H1 (cell line): ENCODE data around the gene RIMBP2. TPM values are rescaled to one million over a fixed set of nuclear protein-coding genes. Genes with fewer than 3 reads are reported as not detected.
A peak's percentile ranks its signal among the peaks of the same experiment; 100 is the strongest.

Experiments
- CTCF ChIA-PET: fragments of 300-600 bp; sonication (Branson Sonifier 250); formaldehyde crosslinking; loops from one replicate; lab custom pipeline; 2021; ENCODE audit not compliant: partially characterized antibody; lab: Charles Lee
- POLR2A ChIA-PET: fragments of 300-600 bp; sonication (Branson Sonifier 250); formaldehyde crosslinking; loops from one replicate; lab custom pipeline; 2021; ENCODE audit warnings: inconsistent platforms; ENCODE audit not compliant: partially characterized antibody; lab: Charles Lee
- DNase-seq, 2 experiments: peaks; one replicate each; pipeline versions ENCODE4 v3.0.0 to v3.0.0-alpha.2; 2010 to 2022; ENCODE audit warnings: low spot score in 2 of 2, low read depth in 1 of 2, mixed read lengths in 1 of 2
- FAIRE-seq: peaks from 2 replicates; lab custom pipeline; 2011; peaks lifted over from hg19 to GRCh38; lab: Jason Lieb, UNC
- H2AFZ ChIP-seq: 2 replicates; pipeline ENCODE4 v1.8.1; 2012; ENCODE audit warnings: low read length, inconsistent platforms
- H2AK5ac ChIP-seq: 2 replicates; pipeline ENCODE4 v1.6.1; 2013; ENCODE audit warnings: low read depth, low read length
- H2BK120ac ChIP-seq: replicated peaks from 2 replicates; pipeline ENCODE3; 2013; ENCODE audit warnings: low read depth, low read length, inconsistent platforms
- H2BK12ac ChIP-seq: 2 replicates; pipeline ENCODE4 v1.6.1; 2013; ENCODE audit warnings: low read depth, low read length
- H2BK15ac ChIP-seq: 2 replicates; pipeline ENCODE4 v1.6.1; 2013; ENCODE audit warnings: low read length
- H2BK20ac ChIP-seq: 2 replicates; pipeline ENCODE4 v1.6.1; 2013; ENCODE audit warnings: low read length
- H2BK5ac ChIP-seq: 2 replicates; pipeline ENCODE4 v1.6.1; 2013; ENCODE audit warnings: low read depth, low read length
- H3K14ac ChIP-seq: 2 replicates; pipeline ENCODE4 v1.6.1; 2013; ENCODE audit warnings: inconsistent platforms; ENCODE audit not compliant: insufficient read length
- H3K18ac ChIP-seq: 2 replicates; pipeline ENCODE4 v1.6.1; 2013; ENCODE audit warnings: low read length; ENCODE audit errors: extremely low read depth
- H3K23ac ChIP-seq: 2 replicates; pipeline ENCODE4 v1.6.1; 2013; ENCODE audit warnings: inconsistent platforms; ENCODE audit not compliant: insufficient read length
- H3K23me2 ChIP-seq: 2 replicates; pipeline ENCODE4 v1.6.1; 2013; ENCODE audit warnings: low read depth, low read length
- H3K27ac ChIP-seq: 2 replicates; pipeline ENCODE4 v1.6.1; 2011; ENCODE audit warnings: low read depth, low read length, inconsistent platforms
- H3K27me3 ChIP-seq, 4 experiments: replicated peaks in 1 of 4; 1 replicate in 1 of 4; 2 replicates in 3 of 4; pipeline versions ENCODE4 v1.6.1 to v1.8.1; 2011 to 2013; ENCODE audit warnings: low read length in 3 of 4, mild to moderate bottlenecking in 3 of 4, inconsistent platforms in 2 of 4, mixed read lengths in 2 of 4, moderate library complexity in 1 of 4; ENCODE audit not compliant: control insufficient read depth in 3 of 4, insufficient read depth in 3 of 4; ENCODE audit errors: extremely low read depth in 1 of 4
- H3K36me3 ChIP-seq, 4 experiments: 2 replicates each; pipeline versions ENCODE4 v1.6.1 to v1.8.1; 2011 to 2013; ENCODE audit warnings: mild to moderate bottlenecking in 4 of 4, low read length in 3 of 4, moderate library complexity in 2 of 4, control low read depth in 1 of 4, inconsistent platforms in 1 of 4; ENCODE audit not compliant: insufficient read depth in 4 of 4, control insufficient read depth in 2 of 4
- H3K4ac ChIP-seq: replicated peaks from 2 replicates; pipeline ENCODE3; 2013; ENCODE audit warnings: low read length, low read depth, mixed read lengths, inconsistent platforms; ENCODE audit not compliant: insufficient read length
- H3K4me1 ChIP-seq, 4 experiments: replicated peaks in 1 of 4; 1 replicate in 1 of 4; 2 replicates in 3 of 4; pipeline versions ENCODE4 v1.6.1 to v1.8.1; 2011 to 2013; ENCODE audit warnings: low read length in 3 of 4, inconsistent platforms in 2 of 4, mixed read lengths in 1 of 4; ENCODE audit not compliant: insufficient read depth in 4 of 4, control insufficient read depth in 3 of 4
- H3K4me2 ChIP-seq, 2 experiments: 2 replicates each; pipeline versions ENCODE4 v1.6.1 to v1.8.1; 2011 to 2013; ENCODE audit warnings: low read depth in 2 of 2, low read length in 2 of 2, control low read depth in 1 of 2, inconsistent platforms in 1 of 2, mild to moderate bottlenecking in 1 of 2; ENCODE audit not compliant: insufficient read depth in 1 of 2
- H3K4me3 ChIP-seq, 4 experiments: fragments of 200-600, 300-600 bp in 1 of 4; sonication (generic), shearing (Covaris generic), sonication (Bioruptor Twin) in 1 of 4; 2 replicates each; pipeline versions ENCODE4 v1.5.1 to v1.8.1; 2011 to 2016; ENCODE audit warnings: low read length in 4 of 4, low read depth in 3 of 4, control low read depth in 2 of 4, inconsistent platforms in 2 of 4, mild to moderate bottlenecking in 2 of 4, mixed read lengths in 1 of 4, moderate library complexity in 1 of 4; ENCODE audit not compliant: insufficient read depth in 2 of 4; ENCODE audit errors: extremely low read depth in 1 of 4
- H3K56ac ChIP-seq: replicated peaks from 2 replicates; pipeline ENCODE3; 2013; ENCODE audit warnings: low read depth, mild to moderate bottlenecking, mixed read lengths, low read length, inconsistent platforms; ENCODE audit not compliant: insufficient read length
- H3K79me1 ChIP-seq: 2 replicates; pipeline ENCODE4 v1.6.1; 2013; ENCODE audit warnings: low read depth, low read length, control low read depth
- H3K79me2 ChIP-seq, 2 experiments: 2 replicates each; pipeline versions ENCODE4 v1.6.1 to v1.8.1; 2012 to 2013; ENCODE audit warnings: low read length in 2 of 2, mild to moderate bottlenecking in 2 of 2, inconsistent platforms in 1 of 2; ENCODE audit not compliant: insufficient read depth in 2 of 2, control insufficient read depth in 1 of 2
- H3K9ac ChIP-seq, 4 experiments: replicated peaks in 1 of 4; 1 replicate in 1 of 4; 2 replicates in 3 of 4; pipeline versions ENCODE4 v1.6.1 to v1.8.1; 2011 to 2013; ENCODE audit warnings: low read depth in 3 of 4, low read length in 3 of 4, control low read depth in 2 of 4, mild to moderate bottlenecking in 2 of 4, moderate library complexity in 2 of 4, inconsistent platforms in 1 of 4; ENCODE audit errors: extremely low read depth in 1 of 4
- H3K9me3 ChIP-seq, 2 experiments: 2 replicates each; pipeline versions ENCODE4 v1.6.1 to v1.8.1; 2012 to 2013; ENCODE audit warnings: mild to moderate bottlenecking in 2 of 2, moderate library complexity in 2 of 2, control low read depth in 1 of 2, inconsistent platforms in 1 of 2, low read depth in 1 of 2, low read length in 1 of 2, mixed read lengths in 1 of 2; ENCODE audit not compliant: insufficient read depth in 2 of 2
- H4K20me1 ChIP-seq, 2 experiments: replicated peaks in 1 of 2; 2 replicates each; pipeline versions ENCODE3 to v1.8.1; 2011 to 2013; ENCODE audit warnings: inconsistent platforms in 2 of 2, low read length in 2 of 2, mild to moderate bottlenecking in 1 of 2; ENCODE audit not compliant: insufficient read depth in 2 of 2, control insufficient read depth in 1 of 2
- H4K5ac ChIP-seq: 2 replicates; pipeline ENCODE4 v1.6.1; 2013; ENCODE audit warnings: low read length, low read depth, mixed read lengths, inconsistent platforms; ENCODE audit not compliant: insufficient read length
- H4K8ac ChIP-seq: 2 replicates; pipeline ENCODE4 v1.8.0; 2013; ENCODE audit warnings: mild to moderate bottlenecking, moderate library complexity, low read length, inconsistent platforms; ENCODE audit not compliant: insufficient read depth; ENCODE audit errors: extremely low read depth
- H4K91ac ChIP-seq: replicated peaks from 2 replicates; pipeline ENCODE3; 2013; ENCODE audit warnings: low read length, mixed read lengths, inconsistent platforms; ENCODE audit not compliant: insufficient read length
- ATF2 ChIP-seq: IDR thresholded peaks from 2 replicates; pipeline ENCODE4 v1.6.1; 2012; ENCODE audit warnings: low read length, inconsistent platforms
- ATF3 ChIP-seq: IDR thresholded peaks from 2 replicates; pipeline ENCODE4 v1.6.1; 2011; ENCODE audit warnings: low read depth, mild to moderate bottlenecking, low read length; ENCODE audit not compliant: insufficient read depth
- BCL11A ChIP-seq, 2 experiments: IDR thresholded peaks; one replicate each; pipeline ENCODE4 v1.6.1; 2011; ENCODE audit warnings: low read depth in 2 of 2, low read length in 2 of 2, mild to moderate bottlenecking in 2 of 2
- CTBP2 ChIP-seq: IDR thresholded peaks from 2 replicates; pipeline ENCODE4 v1.7.0; 2011; ENCODE audit warnings: borderline replicate concordance, mild to moderate bottlenecking, moderate library complexity, mixed read lengths, low read length; ENCODE audit not compliant: insufficient read depth, insufficient read length
- E2F6 ChIP-seq: IDR thresholded peaks from 2 replicates; pipeline ENCODE4 v1.6.1; 2012; ENCODE audit warnings: inconsistent platforms
- KDM1A ChIP-seq: fragments of 200-600, 300-600 bp; sonication (generic); IDR thresholded peaks from 2 replicates; pipeline ENCODE4 v1.7.1; 2016; ENCODE audit warnings: mild to moderate bottlenecking, low read length, borderline replicate concordance
- POLR2A ChIP-seq, 2 experiments: IDR thresholded peaks; 1 replicate in 1 of 2; 2 replicates in 1 of 2; pipeline ENCODE4 v1.6.1; 2011; ENCODE audit warnings: low read depth in 2 of 2, low read length in 2 of 2, mild to moderate bottlenecking in 2 of 2; ENCODE audit errors: control extremely low read depth in 1 of 2
- RAD21 ChIP-seq, 2 experiments: IDR thresholded peaks in 1 of 2; conservative IDR thresholded peaks in 1 of 2; 2 replicates each; pipeline ENCODE4 v1.6.1; 2011; ENCODE audit warnings: low read depth in 2 of 2, low read length in 2 of 2, improper control_type of control experiment in 1 of 2, inconsistent platforms in 1 of 2, mild to moderate bottlenecking in 1 of 2, moderate library complexity in 1 of 2
- SIN3A ChIP-seq, 2 experiments: IDR thresholded peaks in 1 of 2; conservative IDR thresholded peaks in 1 of 2; 2 replicates each; pipeline ENCODE4 v1.6.1; 2011 to 2012; ENCODE audit warnings: low read length in 2 of 2, improper control_type of control experiment in 1 of 2, low read depth in 1 of 2, mild to moderate bottlenecking in 1 of 2
- ZNF274 ChIP-seq: IDR thresholded peaks from 2 replicates; pipeline ENCODE4 v1.7.0; 2012; ENCODE audit warnings: low read length, borderline replicate concordance; ENCODE audit errors: extremely low read depth
- WGBS, 2 experiments: shearing (Covaris generic) in 1 of 2; methylation state at CpG; one replicate each; pipeline versions ENCODE4 v1.1.6 to v1.1.7; 2013 to 2015; ENCODE audit warnings: low lambda C conversion rate in 2 of 2, mixed read lengths in 2 of 2, inconsistent platforms in 1 of 2, low coverage in 1 of 2, missing lambda C conversion rate in 1 of 2; ENCODE audit not compliant: insufficient replicate concordance in 2 of 2, insufficient coverage in 1 of 2, insufficient read length in 1 of 2; ENCODE audit errors: extremely low coverage in 1 of 2, missing lambda C conversion rate in 1 of 2; 5-methylcytosine and 5-hydroxymethylcytosine counted together
- polyA plus RNA-seq, 7 experiments: library from polyadenylated mRNA; depleted of rRNA in 3 of 7; stranded (reverse) in 5 of 7; unstranded in 2 of 7; fragments of >200 nt in 5 of 7; fragments of 200-250 nt in 2 of 7; gene quantifications; 1 replicate in 5 of 7; 2 replicates in 1 of 7; 4 replicates in 1 of 7; pipeline versions ENCODE4 v1.2.1 to v1.2.3, GENCODE V29; 2011 to 2013; ENCODE audit warnings: missing spikeins in 2 of 7, mixed read lengths in 2 of 7
- total RNA-seq: library from RNA; stranded (reverse); fragmentation: NEBNext Ultra II Directional; extraction: Animal tissue kit (Norgen Biotek cat#: 25700); gene quantifications from 2 replicates; pipeline ENCODE4 v1.2.1, GENCODE V29; 2021

RIMBP2 gene
- total and polyA plus RNA-seq, 2 of the 8 experiments (the other 6 are each of a cell fraction or from before 2014, with no cell fraction given): 0.18 to 0.65 TPM

GRCh38 chr12:130423136-130423535 lies 293.0 kb downstream of the RIMBP2 start:
- Histone ChIP-seq H2BK20ac (no peak overlapping the region), H2AK5ac (no peak overlapping the region), H4K8ac (no peak overlapping the region), H3K14ac (no peak overlapping the region), H3K23me2 (no peaks in the 10 kb centered on the region; the same call in 1 of the 2 replicates), H3K36me3 (no peaks in the 10 kb centered on the region), H2AFZ (no peak overlapping the region), H3K4ac (no peak overlapping the region), H4K20me1 (no peaks in the 10 kb centered on the region), H3K27me3 (no peaks in the 10 kb centered on the region), H3K18ac (no peak overlapping the region), H3K23ac (no peak overlapping the region), H3K9ac (no peak overlapping the region), H2BK5ac (no peak overlapping the region), H3K56ac (no peak overlapping the region), H2BK12ac (no peak overlapping the region), H4K5ac (no peak overlapping the region), H3K79me2 (no peaks in the 10 kb centered on the region), H3K4me3 (no peak overlapping the region), H2BK120ac (no peak overlapping the region), H4K91ac (no peak overlapping the region), H3K27ac (no peak overlapping the region), H3K4me2 (no peak overlapping the region), H2BK15ac (no peak overlapping the region), H3K9me3 (no peaks in the 10 kb centered on the region), H3K79me1 (no peaks in the 10 kb centered on the region), H3K4me1 (peaks cover 0 to 2% (median 0%) of the 10 kb centered on the region in 4 experiments; a peak in 1 of 7 replicates)
- ChIA-PET POLR2A (no interaction called here), CTCF (no interaction called here)
- WGBS, 2 experiments: 91% methylated on average over 11 of the region's 11 CpGs; no CpG with 5 or more reads in 1 of the 2 experiments
- FAIRE-seq (no peak), DNase-seq (peak in 1 of 2 experiments; percentile 19)
- TF ChIP-seq E2F6 (no peak), POLR2A (IDR thresholded peaks at IDR 0.05; ENCODE audit: control extremely low read depth in 1 of 2, low read depth in 2 of 2, low read length in 2 of 2) (no peak), ATF2 (no peak), BCL11A (IDR thresholded peaks at IDR 0.05; ENCODE audit: low read depth in 2 of 2, low read length in 2 of 2) (no peak), CTBP2 (no peak), ATF3 (no peak), RAD21 (IDR thresholded peaks at IDR 0.05 in 1 of 2, conservative IDR thresholded peaks at IDR 0.05 in 1 of 2; ENCODE audit: low read depth in 2 of 2, low read length in 2 of 2) (no peak), KDM1A (no peak), ZNF274 (no peak), SIN3A (conservative IDR thresholded peaks at IDR 0.05 in 1 of 2, IDR thresholded peaks at IDR 0.05 in 1 of 2; ENCODE audit: low read depth in 1 of 2, low read length in 2 of 2) (no peak)
